ENCODE measurements around the gene EDAR.

The EDAR gene

GRCh38 chr2:108988796-108989713, at the start of gene EDAR:
Gene EDAR (minus strand): TSS chr2:108989220. CDS start chr2:108931014, 58,206 bp downstream.
- DNase-seq = no peak

GRCh38 chr2:109033171-109033570, 44.2 kb upstream of the EDAR start:
- no peak for DNase-seq

GRCh38 chr2:109032229-109032820, 43.3 kb upstream of the EDAR start:
- DNase-seq = no peak

GRCh38 chr2:109031476-109032228, 42.6 kb upstream of the EDAR start:
- no peak for DNase-seq

- no peak for DNase-seq
Observed at GRCh38 chr2:109030870-109031475, 42.0 kb upstream of the EDAR start.

- DNase-seq = no peak
Observed at GRCh38 chr2:109029490-109030201, 40.6 kb upstream of the EDAR start.

GRCh38 chr2:109028738-109029489, 39.9 kb upstream of the EDAR start:
- DNase-seq = no peak

GRCh38 chr2:109028277-109028676, 39.3 kb upstream of the EDAR start:
- DNase-seq = no peak

- no peak for DNase-seq
Observed at GRCh38 chr2:109027702-109028101, 38.7 kb upstream of the EDAR start.

GRCh38 chr2:109024477-109024876, 35.5 kb upstream of the EDAR start:
- no peak for DNase-seq

- no peak for DNase-seq
Observed at GRCh38 chr2:109021895-109022300, 32.9 kb upstream of the EDAR start.

- no peak for DNase-seq
Observed at GRCh38 chr2:109020217-109020637, 31.2 kb upstream of the EDAR start.

- DNase-seq = no peak
Observed at GRCh38 chr2:109018452-109018851, 29.4 kb upstream of the EDAR start.

GRCh38 chr2:109017017-109017416, 28.0 kb upstream of the EDAR start:
- DNase-seq = no peak

- DNase-seq = no peak
Observed at GRCh38 chr2:109016376-109016775, 27.4 kb upstream of the EDAR start.

- no peak for DNase-seq
Observed at GRCh38 chr2:109014476-109014875, 25.5 kb upstream of the EDAR start.

- DNase-seq = no peak
Observed at GRCh38 chr2:109013051-109013450, 24.0 kb upstream of the EDAR start.

- no peak for DNase-seq
Observed at GRCh38 chr2:109009920-109010610, 21.0 kb upstream of the EDAR start.

GRCh38 chr2:109006971-109007370, 18.0 kb upstream of the EDAR start:
- DNase-seq = no peak

- no peak for DNase-seq
Observed at GRCh38 chr2:109005686-109006204, 16.7 kb upstream of the EDAR start.

GRCh38 chr2:109001201-109001600, 12.2 kb upstream of the EDAR start:
- DNase-seq = no peak
